Urothelium cell line (cell line): ENCODE measurements around the gene NAXE.
"Not testable (repeated sequence)": the region's sequence is repeated elsewhere in the genome, so short reads cannot be mapped to it uniquely, and the experiment has no call there.

Experiments used
- DNase-seq: peaks from one replicate; pipeline ENCODE4 v3.0.0; 2011; ENCODE audit warnings: low spot score, mixed read lengths
- FAIRE-seq: peaks from 2 replicates; lab custom pipeline; 2011; peaks lifted over from hg19 to GRCh38; lab: Jason Lieb, UNC

Gene NAXE

DNA sequence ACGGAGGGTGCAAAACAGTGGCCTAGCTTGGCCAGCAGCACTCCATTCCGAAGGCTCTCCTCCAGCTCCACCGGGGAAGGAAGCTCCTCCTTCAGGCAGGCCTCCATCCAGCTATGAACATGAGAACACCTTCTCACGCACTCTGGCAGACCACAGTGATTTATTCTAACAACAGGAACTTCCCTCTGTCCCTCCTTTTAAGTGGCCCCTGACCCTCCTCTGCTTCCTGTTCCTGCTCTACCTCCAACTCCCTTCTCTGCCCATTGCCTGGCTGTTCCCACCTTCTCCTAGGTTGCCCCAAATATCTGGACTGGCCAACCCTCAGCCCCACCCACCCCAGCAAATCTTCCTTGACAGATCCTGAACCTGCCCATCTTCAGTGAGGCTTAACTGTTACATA lies 25.1 kb upstream of the NAXE start:
- FAIRE-seq = no peak
- DNase-seq = no peak

DNA sequence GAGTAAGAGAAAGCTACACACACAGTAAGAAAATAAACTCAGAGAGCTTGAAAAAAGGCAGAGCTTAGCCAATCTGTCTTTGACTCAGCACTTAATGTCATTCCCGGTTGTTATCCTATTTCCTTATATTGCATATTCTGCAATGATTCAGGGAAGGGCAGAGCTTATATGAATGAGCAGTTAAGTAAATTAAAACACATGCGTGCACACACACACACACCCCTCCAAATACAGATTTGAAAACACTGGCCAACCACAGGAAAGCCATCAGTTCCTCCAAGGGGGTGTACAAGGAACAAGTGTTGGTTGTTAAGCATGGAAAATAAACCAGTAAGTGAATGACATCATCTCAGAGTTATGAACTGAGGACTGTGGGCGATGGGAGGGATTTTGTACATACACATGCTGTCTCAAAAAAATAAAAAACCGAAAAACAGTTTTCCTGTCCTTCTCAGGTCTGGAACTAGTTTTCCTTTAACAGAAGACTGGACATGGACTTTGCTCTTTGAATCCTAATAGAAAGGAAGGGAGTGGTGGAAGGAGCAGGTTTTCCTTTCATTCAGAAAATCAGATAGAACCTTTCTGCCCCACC lies 20.2 kb upstream of the NAXE start:
- DNase-seq (peak; percentile 72), FAIRE-seq (no peak)

DNA sequence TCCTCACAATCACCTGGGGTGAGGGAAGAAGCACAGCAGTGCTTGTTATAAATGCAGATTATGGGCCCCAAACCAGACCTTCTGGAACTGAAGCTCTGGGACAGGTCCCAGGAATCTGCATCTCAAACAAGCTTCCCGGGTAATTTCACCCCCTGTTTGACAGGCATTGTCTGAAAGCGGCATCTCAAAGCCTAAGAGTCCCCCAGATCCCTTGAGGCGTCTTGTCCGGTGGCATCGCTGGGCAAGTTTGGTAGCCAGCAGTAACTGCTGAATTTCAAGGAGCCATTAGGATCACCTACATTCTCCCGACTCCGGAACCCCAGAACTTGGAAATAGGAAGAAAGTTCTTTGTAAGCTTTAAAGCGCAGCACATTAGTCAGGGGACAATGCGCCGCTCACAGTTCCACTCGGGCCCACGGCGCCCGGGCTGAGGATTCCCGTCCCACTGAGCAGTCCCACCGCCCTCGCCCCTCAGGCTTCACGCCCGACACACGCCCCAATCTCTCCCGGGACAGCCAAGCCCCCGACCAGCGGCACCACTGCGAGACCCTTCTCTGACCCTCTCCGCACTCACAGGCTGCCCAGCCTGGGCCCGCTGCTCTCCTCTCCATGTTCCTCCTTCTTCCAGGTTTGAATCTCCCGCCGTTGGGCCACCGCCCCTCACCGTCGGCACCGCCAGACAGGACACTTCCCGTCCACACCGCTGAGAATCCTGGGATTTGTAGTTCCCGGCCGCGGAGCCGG lies 19.5 kb upstream of the NAXE start, which contains the start of gene IQGAP3:
IQGAP3 (minus strand) TSS at position 647 of the 744 bp plus-strand sequence; CDS start at position 611, 36 bp downstream.
- no peak for FAIRE-seq
- peak; percentile 97 for DNase-seq

DNA sequence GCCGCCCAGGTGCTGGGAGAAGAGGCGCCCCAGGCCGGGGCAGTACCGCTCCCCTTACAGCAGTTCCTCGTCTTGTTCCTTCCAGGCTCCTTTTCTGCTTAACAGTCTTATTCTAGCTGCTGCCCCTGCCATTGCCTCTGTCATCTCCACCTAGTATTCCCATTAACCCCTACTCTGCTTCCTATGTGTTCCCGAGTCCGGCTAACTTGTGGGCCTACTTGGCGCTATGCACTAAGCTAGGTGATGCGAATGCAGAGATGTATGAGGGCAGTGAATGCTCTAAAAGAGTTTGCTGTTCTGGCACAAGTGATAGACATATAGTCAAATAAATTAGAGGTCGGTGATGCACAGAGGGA lies 18.9 kb upstream of the NAXE start:
- no peak for DNase-seq
- FAIRE-seq = no peak

DNA sequence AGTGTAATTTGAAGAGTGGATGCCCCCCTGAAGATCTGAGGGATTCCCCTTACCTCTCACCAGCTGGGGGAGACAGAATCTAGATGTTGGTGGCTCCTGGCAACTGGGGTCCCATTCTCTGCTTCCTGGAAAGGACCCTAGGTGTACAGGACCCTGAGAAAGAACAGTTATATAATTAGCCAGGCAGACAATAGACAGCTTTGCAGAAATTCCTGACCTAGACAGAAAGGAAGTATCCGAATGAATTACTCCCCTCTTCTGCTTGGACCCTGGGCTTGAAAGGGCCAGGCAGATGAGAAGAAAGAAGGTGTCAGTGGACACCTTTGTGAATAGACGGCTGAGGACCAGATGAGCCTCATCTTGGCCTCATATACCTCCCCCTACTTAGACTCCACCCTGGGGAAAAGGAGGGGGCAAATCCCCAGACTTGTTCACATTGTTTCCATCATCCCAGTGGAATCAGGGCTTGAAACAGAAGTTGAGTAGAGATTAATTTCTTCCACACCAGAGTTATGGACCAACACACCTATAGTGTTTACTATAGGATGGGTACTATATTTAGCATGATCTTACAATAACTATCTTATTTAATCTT lies 17.4 kb upstream of the NAXE start:
- FAIRE-seq = no peak

DNA sequence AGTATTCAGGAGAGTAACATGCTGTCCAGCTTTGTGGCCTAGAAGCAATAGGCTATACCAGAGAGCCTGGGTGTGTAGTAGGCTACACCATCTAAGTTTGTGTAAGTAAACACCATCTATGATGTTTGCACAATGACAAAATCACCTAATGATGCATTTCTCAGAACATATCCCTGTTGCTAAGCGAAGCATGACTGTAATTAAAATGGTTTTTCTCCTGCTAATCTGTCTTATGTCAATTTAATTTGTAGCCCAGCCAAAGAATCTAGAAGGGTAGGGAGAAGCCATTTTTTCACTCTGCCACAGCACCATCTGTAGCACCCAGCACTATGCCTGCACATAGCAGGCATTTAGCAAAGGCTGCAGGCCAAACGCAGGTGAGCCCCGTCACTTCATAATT lies 14.0 kb upstream of the NAXE start:
- no peak for DNase-seq
- no peak for FAIRE-seq

More for the DNA sequence above, 17.4 kb upstream of the NAXE start:
- DNase-seq = no peak

DNA sequence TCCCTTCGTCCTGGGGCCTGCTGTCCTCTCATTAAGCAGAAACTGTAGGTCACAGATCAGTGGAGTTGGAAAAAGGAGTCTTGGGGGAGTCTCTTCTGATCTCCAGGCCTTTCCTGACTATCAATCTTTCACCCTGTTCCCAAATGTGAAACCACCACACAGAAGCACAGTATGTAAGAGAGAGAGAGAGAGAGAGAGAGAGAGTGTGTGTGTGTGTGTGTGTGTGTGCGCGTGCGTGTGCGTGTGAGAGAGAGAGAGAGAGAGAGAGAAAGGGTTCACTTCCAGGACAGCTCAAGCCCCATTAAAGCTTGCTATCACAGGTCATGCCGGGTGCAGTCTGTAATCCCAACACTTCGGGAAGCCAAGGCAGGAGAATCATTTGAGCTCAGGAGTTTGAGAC lies 13.5 kb upstream of the NAXE start:
- DNase-seq (no peak), FAIRE-seq (no peak)

DNA sequence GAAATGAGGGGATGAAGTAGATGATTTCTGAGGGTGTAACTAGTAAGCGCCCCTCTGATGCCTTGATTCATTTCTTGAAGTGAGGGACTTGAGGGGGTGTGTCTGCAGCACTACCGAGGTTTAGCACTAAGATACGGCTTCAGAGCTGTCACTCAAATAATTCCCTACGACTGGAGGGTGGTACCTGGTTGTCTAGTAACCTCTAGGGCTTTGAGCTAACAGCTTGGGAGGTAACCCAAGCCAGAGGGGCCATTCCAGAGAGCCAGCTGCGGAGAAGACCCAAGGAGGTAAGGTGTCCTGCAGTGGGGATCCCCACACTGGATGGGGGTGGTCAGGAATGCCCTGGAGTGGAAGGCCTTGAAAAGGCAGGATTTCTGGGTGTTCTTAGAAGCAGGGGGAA lies 12.1 kb upstream of the NAXE start, which contains the start of gene TTC24:
TTC24 (plus strand) TSS at position 252 of the 400 bp plus-strand sequence. CDS start 1,642 bp downstream, outside the sequence.
- no peak for DNase-seq
- FAIRE-seq = no peak

DNA sequence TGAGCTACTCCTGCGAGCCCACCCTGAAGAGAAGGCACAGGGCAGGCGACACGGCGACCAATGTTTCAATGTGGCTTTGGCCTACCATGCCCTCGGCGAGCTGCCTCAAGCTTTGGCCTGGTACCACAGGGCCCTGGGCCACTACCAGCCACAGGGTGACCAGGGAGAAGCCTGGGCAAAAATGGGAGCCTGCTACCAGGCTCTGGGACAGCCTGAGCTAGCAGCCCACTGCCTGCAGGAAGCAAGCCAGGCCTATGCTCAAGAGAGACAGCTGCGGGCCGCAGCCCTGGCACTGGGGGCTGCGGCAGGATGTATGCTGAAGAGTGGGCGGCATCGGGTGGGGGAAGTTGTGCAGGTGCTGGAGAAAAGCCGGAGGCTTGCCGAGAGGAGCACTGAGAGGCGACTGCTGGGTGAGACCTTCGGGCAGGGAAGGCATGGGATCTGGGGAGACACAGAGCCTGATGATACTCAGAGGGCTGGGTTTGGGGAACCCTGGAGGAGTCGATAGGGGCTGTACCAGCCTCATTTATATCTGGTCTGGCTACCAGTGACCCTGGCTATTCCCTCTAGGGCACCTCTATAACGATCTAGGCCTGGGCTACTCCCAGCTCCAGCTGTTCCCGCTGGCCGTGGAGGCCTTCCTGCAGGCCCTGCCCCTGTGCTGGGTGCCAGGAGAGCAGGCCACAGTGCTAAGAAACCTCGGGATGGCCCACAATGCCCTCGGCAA lies 9.8 kb upstream of the NAXE start:
- DNase-seq = no peak
- no peak for FAIRE-seq

DNA sequence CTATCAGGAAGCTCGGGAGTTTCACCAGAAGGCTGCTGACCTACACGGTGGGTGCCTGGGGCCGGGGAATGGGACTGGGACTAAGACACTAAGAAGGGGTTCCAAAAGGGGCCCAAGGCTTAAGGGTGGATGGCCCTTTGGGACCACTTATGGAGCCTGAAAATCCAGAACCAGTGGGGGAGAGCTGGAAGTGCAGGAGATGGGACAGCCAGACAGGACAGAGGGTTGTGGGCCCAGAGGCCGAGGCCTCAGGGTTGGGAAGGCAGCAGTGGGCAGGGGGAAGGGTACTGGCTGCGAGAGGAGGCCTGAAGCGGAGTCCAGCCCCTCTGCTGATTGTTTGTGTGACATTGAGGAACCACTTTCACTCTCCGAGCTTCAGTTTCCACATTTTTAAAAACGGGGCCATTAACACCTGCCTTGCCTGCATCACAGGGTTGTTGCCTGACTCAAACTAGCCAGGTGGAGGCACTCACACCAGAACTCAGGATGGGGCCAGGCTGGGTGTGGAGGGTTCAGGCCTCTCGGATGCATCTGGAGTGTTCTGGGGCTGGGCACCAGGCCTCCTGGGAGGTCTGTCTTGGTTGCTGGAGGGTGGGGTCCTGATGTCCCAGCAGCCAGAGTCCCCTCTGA lies 9.1 kb upstream of the NAXE start:
- FAIRE-seq = no peak
- DNase-seq = no peak

DNA sequence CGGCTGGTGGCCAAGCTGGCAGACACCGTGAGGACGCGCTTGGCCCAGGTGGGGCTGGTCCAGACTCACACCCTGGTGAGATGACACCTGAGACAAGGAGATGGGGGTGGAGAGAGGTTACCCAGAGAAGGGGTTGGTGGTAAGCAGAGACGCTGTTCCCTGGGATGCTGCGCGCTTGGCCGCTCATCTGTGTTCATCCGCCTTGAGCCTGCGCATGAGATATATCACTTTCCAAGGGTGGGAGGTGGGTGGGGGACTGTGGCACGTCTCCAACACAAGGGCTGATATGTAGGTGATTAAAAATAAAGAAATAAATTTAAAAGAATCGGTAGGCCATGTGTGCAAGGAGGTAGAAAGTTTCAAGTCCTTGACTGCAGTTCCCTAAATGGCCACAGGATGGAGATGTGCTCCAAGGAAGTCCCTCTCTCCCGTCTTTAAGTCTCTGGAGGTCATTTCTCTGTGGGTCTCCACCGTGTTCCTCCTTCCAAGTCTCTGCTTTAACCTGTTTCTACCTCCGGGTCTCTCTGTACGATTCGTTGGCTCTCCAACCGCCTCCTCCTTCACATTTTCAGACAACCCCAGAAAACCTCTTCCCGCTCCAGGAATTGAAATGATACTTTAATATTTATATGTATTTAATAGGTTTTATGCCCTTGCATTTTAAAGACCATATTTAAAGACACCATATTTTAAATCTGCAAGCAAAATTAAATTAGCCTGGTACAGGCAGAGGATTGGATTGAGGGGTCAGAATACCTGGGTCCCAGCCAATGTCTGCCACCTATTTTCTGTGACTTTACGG lies 7.6 kb upstream of the NAXE start:
- FAIRE-seq (no peak), DNase-seq (peak; percentile 76)

DNA sequence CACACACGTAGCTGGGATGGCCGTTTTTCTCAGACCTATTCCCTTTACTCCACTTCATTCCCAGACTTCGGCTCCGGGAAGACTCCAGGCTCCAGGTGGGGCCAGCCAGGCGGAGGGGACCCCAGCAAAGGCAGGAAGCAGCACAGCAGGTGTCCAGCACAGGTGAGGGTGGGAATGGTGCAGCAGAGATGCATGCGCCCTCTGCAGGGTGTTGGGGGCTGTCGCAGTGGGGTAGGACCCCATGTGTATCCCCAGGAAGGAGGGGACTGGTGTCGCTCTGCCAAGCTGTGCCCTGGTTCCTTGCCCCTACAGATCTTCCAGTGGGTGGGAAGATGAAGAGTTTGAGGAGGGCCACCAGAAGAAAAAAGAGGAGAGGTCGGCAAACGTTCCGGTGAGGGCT lies 6.8 kb upstream of the NAXE start:
- DNase-seq (peak; percentile 42), FAIRE-seq (no peak)

DNA sequence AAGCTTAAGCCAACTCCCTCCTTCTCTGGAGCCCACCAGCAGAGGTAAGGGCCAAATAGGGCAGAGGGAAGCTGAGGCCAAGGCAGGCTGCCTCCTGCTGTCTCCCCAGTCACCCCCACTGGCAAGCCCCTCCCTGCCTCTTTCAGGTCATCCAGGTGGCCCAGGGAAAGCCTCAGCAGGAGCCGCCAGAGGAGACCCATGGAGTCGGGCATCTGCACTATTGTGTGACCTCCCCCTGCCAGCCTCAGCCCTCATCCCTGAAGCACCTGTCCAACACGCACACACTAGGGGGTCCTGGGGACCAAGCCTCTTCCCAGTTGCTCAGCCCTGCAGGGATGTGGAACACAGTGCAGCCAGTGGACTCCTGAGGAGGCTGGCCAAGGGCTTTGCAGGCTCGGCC lies 5.3 kb upstream of the NAXE start:
- no peak for DNase-seq
- no peak for FAIRE-seq

DNA sequence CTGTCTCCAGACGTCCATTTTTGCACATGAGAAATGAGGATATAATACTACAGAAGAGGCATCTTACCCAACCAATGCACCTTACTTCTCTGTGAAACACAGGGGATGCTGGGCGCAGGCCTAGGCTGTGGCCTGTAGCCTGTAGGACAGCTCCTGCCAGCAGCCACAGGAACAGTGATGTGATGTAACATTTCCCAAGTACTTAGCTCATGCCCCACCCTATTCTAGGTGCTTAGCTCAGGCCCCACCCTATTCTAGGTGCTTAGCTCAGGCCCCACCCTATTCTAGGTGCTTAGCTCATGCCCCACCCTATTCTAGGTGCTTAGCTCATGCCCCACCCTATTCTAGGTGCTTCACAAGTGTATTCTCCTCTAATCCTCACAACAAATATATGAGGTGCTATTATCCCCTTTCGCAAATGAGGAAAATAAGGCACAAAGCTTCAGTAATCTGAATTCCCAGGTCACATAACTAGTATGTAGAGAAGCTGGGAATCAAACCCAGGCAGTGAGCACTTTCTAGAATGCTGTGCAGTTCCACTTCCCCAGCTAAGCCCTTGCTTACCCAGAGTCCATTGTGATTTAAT lies 4.6 kb upstream of the NAXE start:
- no peak for FAIRE-seq
- no peak for DNase-seq

DNA sequence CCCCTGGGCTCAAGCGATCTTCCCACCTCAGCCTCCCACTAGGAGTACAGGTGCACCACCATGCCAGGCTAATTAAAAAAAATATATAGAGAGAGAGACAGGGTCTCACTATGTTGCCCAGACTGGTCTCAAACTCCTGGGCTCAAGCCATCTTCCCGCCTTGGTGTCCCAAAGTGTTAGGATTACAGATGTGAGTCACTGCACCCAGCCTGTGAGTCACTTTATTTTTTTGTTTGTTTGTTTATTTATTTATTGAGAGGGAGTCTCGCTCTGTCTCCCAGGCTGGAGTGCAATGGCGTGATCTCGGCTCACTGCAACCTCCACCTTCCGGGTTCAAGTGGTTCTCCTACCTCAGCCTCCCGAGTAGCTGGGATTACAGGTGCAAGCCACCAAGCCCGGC lies 3.6 kb upstream of the NAXE start:
- FAIRE-seq, DNase-seq: not testable (repeated sequence)

DNA sequence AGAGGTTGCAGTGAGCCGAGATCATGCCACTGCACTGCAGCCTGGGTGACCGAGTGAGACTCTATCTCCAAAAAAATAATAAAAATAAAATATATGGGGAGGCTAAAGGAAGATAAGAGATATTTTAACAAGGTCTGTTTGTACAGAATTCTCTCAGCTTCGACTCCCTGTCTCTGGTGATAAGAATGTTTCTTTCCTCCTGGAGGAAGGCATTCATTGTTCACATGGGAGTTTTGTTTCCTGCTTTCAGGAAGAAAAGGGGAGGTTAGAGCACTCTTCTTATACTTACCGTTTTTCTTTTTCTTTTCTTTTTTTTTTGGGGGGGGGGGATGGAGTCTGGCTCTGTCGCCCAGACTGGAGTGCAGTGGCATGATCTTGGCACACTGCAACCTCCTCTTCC lies 2.0 kb upstream of the NAXE start:
- FAIRE-seq = no peak
- DNase-seq = no peak

DNA sequence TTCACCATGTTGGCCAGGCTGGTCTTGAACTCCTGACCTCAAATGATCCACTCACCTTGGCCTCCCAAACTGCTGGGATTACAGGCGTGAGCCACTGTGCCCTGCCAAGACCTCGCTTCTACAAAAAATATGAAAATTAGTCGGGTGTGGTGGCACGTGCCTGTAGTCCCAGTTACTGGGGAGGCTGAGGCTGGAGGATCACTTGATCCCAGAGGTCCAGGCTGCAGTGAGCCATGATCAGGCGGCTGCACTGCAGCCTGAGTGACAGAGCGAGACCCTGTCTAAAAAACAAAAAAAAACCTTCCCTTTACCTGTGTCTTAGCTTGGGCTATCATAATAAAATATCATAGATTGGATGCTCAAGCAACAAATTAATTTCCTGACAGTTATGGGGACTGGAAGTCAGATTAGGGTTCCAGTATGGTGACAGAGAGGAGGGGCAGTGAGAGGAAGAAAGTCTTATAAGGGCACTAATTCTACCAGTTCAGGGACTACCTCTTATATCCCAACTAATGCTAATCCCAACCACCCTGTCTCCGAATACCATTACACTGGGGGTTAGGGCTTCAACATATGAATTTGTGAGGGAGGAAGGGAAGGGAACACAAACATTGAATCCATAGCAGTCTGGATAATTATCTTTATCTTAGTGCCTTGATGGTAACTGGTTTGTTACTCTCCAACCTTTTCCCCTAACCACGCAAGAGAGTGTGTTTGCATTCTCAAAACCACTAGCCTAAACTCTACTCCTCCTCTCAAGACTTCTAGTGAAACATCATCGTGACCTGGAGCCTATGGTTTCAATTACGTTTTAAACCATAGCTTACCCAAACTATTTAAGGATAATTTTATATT lies 1.0 kb upstream of the NAXE start:
- FAIRE-seq = no peak

DNA sequence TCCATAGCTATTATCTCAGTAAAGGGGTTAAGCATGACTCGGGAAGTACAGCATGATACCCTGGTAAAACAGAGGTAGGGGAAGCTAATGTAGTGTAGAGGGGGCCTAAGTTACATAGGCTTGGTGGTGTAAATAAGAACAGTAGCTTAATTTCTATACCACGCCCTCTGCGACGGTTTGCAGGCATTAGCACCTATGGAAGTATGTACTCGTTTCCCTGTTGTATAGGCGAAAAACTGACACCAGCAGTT lies 470 bp upstream of the NAXE start:
- DNase-seq (no peak), FAIRE-seq (no peak)

More for the DNA sequence above, 1.0 kb upstream of the NAXE start:
- DNase-seq = no peak
